GOT3 (cell line): ENCODE results near the gene KNG1.

Experiments
- DNase-seq: peaks from one replicate; lab custom pipeline; 2025; ENCODE audit warnings: mixed read lengths; lab: John Stamatoyannopoulos, UW

Gene KNG1

GRCh38 chr3:186775999-186776398 lies 58.8 kb downstream of the KNG1 start:
- DNase-seq, result no peak

GRCh38 chr3:186779204-186779603 lies 62.0 kb downstream of the KNG1 start:
- no peak for DNase-seq

GRCh38 chr3:186782542-186783057 lies 65.4 kb downstream of the KNG1 start:
- no peak for DNase-seq

- peak; percentile 86 for DNase-seq
These were observed 66.0 kb downstream of the KNG1 start, which contains the start of gene EIF4A2 for GRCh38 chr3:186783058-186783730. Gene EIF4A2 (plus strand): TSS chr3:186783577. CDS start chr3:186783611, 34 bp downstream.

GRCh38 chr3:186783731-186784515 lies 66.8 kb downstream of the KNG1 start:
- peak; percentile 78 for DNase-seq

GRCh38 chr3:186784820-186785494 lies 67.8 kb downstream of the KNG1 start:
- no peak for DNase-seq

GRCh38 chr3:186785495-186786018 lies 68.4 kb downstream of the KNG1 start:
- DNase-seq, result no peak

- DNase-seq, result no peak
These were observed 69.8 kb downstream of the KNG1 start for GRCh38 chr3:186786922-186787321.

GRCh38 chr3:186787642-186788481 lies 70.7 kb downstream of the KNG1 start:
- DNase-seq, result no peak

GRCh38 chr3:186788482-186789370 lies 71.6 kb downstream of the KNG1 start:
- no peak for DNase-seq

- DNase-seq, result no peak
These were observed 72.5 kb downstream of the KNG1 start for GRCh38 chr3:186789554-186790260.

- no peak for DNase-seq
These were observed 73.3 kb downstream of the KNG1 start for GRCh38 chr3:186790261-186790981.
